ENCODE measurements around the gene PRM3. TPM values are rescaled to one million over a fixed set of nuclear protein-coding genes. Genes with fewer than 3 reads are reported as not detected.

PRM3 gene
- total and polyA plus RNA-seq, 2 experiments from 2014 or later, result not detected

DNA sequence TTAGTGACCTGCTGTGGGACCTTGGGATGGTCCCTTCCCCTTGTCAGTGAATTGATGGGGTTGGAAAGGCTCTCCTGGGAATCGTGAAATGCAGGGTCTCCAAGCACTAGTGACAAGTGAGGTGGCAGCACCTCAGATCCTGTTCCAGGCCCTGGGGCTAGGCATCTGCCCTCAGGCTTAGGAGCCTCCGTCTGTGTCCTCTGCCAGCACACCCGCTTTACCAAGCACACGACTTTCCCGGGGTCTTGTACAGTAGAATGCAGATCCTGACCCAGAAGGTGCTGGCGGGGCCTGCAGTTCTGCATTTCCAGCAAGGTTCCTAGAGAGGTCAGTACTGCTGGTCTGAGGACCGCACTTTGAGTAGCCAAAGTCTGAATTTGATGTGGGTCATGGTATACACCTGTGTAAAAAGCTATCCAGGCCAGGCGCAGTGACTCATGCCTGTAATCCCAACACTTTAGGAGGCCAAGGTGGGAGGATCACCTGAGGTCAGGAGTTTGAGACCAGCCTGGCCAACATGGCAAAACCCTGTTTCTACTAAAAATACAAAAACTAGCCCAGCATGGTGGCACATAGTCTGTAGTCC lies 41.0 kb upstream of the PRM3 start:
- Histone ChIP-seq H3K4me3 (no peak overlapping the region), H3K27ac (no peak overlapping the region), H4K20me1 (ENCODE audit: insufficient read depth) (no peaks in the 10 kb centered on the region), H3K9ac (no peak overlapping the region), H3K27me3 (replicated peaks; ENCODE audit: insufficient read depth) (no peaks in the 10 kb centered on the region), H3K4me1 (ENCODE audit: insufficient read depth) (peaks cover 20% of the 10 kb centered on the region), H3K9me3 (ENCODE audit: low read depth) (no peaks in the 10 kb centered on the region), H3K36me3 (ENCODE audit: low read depth) (no peaks in the 10 kb centered on the region), H3K4me2 (ENCODE audit: unreplicated experiment) (no peak overlapping the region), H2AFZ (no peak overlapping the region), H3F3A (ENCODE audit: insufficient read depth) (no peaks in the 10 kb centered on the region), H3K9me2 (ENCODE audit: insufficient read depth) (no peaks in the 10 kb centered on the region), H3K79me2 (ENCODE audit: insufficient read depth) (no peaks in the 10 kb centered on the region)
- no peak for DNase-seq
- in situ Hi-C loops (cut with MboI), result no loop called here
- 98 to 99% methylated on average over 8 of the region's 8 CpGs for WGBS, 2 experiments (ENCODE audit: low coverage in 1 of 2, low lambda C conversion rate in 2 of 2, missing lambda C conversion rate in 2 of 2)
- TF ChIP-seq EZH2 (IDR thresholded peaks at IDR 0.05; ENCODE audit: insufficient read depth, poor library complexity, severe bottlenecking), result no peak
- TF ChIP-seq EZH2phosphoT487 (IDR thresholded peaks at IDR 0.05; ENCODE audit: insufficient read depth, low read depth), result no peak

DNA sequence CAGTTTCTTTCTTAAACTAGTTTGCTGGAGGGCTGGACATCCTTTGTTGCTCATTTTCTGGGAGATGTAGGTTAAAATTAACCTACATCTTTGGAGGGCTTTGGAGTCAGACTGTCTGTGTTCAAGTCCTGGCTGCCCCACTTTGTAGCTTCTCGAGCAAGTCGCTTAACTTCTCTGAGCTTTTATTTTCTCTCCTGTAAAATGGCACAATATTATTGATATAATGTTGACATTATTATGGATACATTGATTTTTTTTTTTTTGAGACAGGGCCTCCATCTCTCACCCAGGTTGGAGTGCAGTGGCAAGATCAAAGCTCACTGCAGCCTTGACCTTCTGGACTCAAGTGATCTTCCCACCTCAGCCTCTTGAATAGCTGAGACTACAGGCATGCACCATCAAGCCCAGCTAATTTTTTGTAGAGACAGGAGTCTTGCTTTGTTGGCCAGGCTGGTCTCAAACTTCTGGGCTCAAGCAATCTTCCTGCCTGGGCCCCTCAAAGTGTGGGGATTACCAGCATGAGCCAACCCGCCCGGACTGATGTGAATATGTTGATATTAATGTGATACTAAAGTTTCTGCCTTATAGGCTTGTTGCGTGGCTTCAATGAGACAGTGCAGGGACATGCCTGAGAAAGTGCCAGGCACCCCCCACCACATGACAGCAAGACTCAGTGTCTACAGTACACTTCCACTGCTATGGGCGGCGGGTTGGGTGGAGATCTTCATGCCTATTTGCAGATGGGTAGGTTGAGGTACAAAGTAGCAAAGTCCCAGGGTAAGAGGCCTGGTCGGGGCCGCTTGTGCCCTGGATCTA lies 40.3 kb upstream of the PRM3 start:
- Histone ChIP-seq H3F3A (ENCODE audit: insufficient read depth) (no peaks in the 10 kb centered on the region), H3K79me2 (ENCODE audit: insufficient read depth) (no peaks in the 10 kb centered on the region), H3K27me3 (replicated peaks; ENCODE audit: insufficient read depth) (no peaks in the 10 kb centered on the region), H3K36me3 (ENCODE audit: low read depth) (no peaks in the 10 kb centered on the region), H2AFZ (no peak overlapping the region), H3K4me1 (ENCODE audit: insufficient read depth) (peaks cover 20% of the 10 kb centered on the region), H3K9me3 (ENCODE audit: low read depth) (no peaks in the 10 kb centered on the region), H3K4me3 (no peak overlapping the region), H3K4me2 (ENCODE audit: unreplicated experiment) (peak overlapping the region; percentile 10), H3K9me2 (ENCODE audit: insufficient read depth) (no peaks in the 10 kb centered on the region), H3K27ac (no peak overlapping the region), H3K9ac (no peak overlapping the region), H4K20me1 (ENCODE audit: insufficient read depth) (no peaks in the 10 kb centered on the region)
- in situ Hi-C loops (cut with MboI), result no loop called here
- 92 to 96% methylated on average over 9 of the region's 9 CpGs for WGBS, 2 experiments (ENCODE audit: low coverage in 1 of 2, low lambda C conversion rate in 2 of 2, missing lambda C conversion rate in 2 of 2)
- TF ChIP-seq EZH2 (IDR thresholded peaks at IDR 0.05; ENCODE audit: insufficient read depth, poor library complexity, severe bottlenecking) (no peak), EZH2phosphoT487 (IDR thresholded peaks at IDR 0.05; ENCODE audit: insufficient read depth, low read depth) (no peak)
- DNase-seq, result no peak

DNA sequence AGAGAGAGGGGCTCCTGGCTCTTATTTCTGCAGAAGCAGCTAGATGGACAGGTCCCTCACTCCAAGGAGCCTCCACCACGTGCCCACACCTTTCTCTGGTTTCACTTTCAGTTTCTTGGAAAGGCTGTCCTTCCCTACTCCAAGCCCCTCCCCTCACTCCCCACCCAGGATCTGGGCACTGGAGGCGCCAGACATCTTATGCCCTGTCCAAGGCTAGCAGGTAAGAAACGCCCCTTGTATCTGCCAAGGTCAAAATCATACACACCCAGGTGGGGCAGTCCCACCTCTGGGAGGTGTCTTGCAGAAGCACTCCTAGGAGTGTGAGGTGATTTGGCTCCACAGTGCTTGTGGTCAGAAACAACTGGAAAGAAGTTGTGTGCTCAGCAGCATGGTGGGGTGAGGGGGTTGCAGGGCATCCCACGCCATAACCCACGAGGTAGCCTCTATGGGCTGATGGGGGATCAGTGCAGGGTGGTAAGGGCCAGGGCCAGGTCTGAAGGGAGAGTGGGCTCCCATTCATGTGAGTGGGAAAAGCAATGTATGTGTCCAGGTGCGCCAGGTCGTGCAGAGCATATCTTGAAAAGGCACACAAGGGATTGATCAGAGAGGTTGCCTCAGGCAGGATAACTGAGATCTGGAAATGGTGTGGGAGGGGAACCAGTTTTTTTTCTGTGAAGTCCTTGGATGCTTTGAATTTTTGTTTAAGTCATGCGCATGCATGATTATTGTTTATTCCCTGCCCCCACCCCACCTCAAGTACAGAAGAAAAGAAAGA lies 39.5 kb upstream of the PRM3 start:
- Histone ChIP-seq H3F3A (ENCODE audit: insufficient read depth) (no peaks in the 10 kb centered on the region), H3K36me3 (ENCODE audit: low read depth) (no peaks in the 10 kb centered on the region), H3K27ac (no peak overlapping the region), H3K9ac (peak overlapping the region; percentile 21; the same call in 1 of the 2 replicates), H3K79me2 (ENCODE audit: insufficient read depth) (no peaks in the 10 kb centered on the region), H3K4me1 (ENCODE audit: insufficient read depth) (peaks cover 20% of the 10 kb centered on the region), H4K20me1 (ENCODE audit: insufficient read depth) (no peaks in the 10 kb centered on the region), H3K4me2 (ENCODE audit: unreplicated experiment) (peak overlapping the region; percentile 10), H3K4me3 (no peak overlapping the region), H3K27me3 (replicated peaks; ENCODE audit: insufficient read depth) (no peaks in the 10 kb centered on the region), H3K9me2 (ENCODE audit: insufficient read depth) (no peaks in the 10 kb centered on the region), H2AFZ (peak overlapping the region; percentile 33; the same call in 1 of the 2 replicates), H3K9me3 (ENCODE audit: low read depth) (no peaks in the 10 kb centered on the region)
- DNase-seq, result peak; percentile 47
- TF ChIP-seq EZH2 (IDR thresholded peaks at IDR 0.05; ENCODE audit: insufficient read depth, poor library complexity, severe bottlenecking), result no peak
- no peak for TF ChIP-seq EZH2phosphoT487 (IDR thresholded peaks at IDR 0.05; ENCODE audit: insufficient read depth, low read depth)
- in situ Hi-C loops (cut with MboI), result no loop called here
- WGBS, 2 experiments (ENCODE audit: low coverage in 1 of 2, low lambda C conversion rate in 2 of 2, missing lambda C conversion rate in 2 of 2), result 74 to 77% methylated on average over 7 to 8 of the region's 8 CpGs

DNA sequence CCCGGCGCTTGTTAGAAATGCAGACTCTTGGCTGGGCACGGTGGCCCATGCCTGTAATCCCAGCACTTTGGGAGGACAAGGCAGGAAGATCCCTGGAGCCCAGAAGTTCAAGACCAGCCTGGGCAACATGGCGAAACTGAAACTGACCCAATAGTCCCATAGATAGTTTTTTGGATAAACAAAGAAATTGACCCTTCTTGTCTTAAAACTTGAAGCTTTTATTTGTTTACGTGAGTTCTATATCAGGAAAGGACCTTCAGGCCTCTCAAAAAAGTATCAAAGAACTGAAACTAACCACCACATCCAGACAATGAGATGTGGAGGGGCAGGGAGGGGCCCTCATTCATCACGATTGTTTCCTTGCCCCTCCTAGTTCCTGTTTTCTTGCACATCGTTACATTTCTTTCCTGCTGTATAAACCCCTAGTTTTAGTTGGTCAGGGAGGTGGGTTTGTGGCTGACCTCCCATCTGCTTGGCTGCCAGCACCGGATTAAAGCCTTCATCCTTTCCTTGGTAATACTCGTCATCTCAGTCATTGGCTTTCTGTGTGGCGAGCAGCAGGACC lies 37.6 kb upstream of the PRM3 start:
- Histone ChIP-seq H2AFZ (no peak overlapping the region), H3K9me2 (ENCODE audit: insufficient read depth) (no peaks in the 10 kb centered on the region), H3K36me3 (ENCODE audit: low read depth) (no peaks in the 10 kb centered on the region), H3K9me3 (ENCODE audit: low read depth) (no peaks in the 10 kb centered on the region), H4K20me1 (ENCODE audit: insufficient read depth) (no peaks in the 10 kb centered on the region), H3K79me2 (ENCODE audit: insufficient read depth) (no peaks in the 10 kb centered on the region), H3K4me3 (no peak overlapping the region), H3K4me1 (ENCODE audit: insufficient read depth) (peaks cover 20% of the 10 kb centered on the region), H3F3A (ENCODE audit: insufficient read depth) (no peaks in the 10 kb centered on the region), H3K4me2 (ENCODE audit: unreplicated experiment) (no peak overlapping the region), H3K9ac (no peak overlapping the region), H3K27ac (no peak overlapping the region), H3K27me3 (replicated peaks; ENCODE audit: insufficient read depth) (no peaks in the 10 kb centered on the region)
- DNase-seq, result no peak
- WGBS, 2 experiments (ENCODE audit: low coverage in 1 of 2, low lambda C conversion rate in 2 of 2, missing lambda C conversion rate in 2 of 2), result 84 to 91% methylated on average over 10 of the region's 10 CpGs
- in situ Hi-C loops (cut with MboI), result no loop called here
- TF ChIP-seq EZH2phosphoT487 (IDR thresholded peaks at IDR 0.05; ENCODE audit: insufficient read depth, low read depth) (no peak), EZH2 (IDR thresholded peaks at IDR 0.05; ENCODE audit: insufficient read depth, poor library complexity, severe bottlenecking) (no peak)

Data from GM23248 (cell line).